Lower leg skin (tissue), 4 donors: ENCODE measurements around the gene IL12B. TPM values are rescaled to one million over a fixed set of nuclear protein-coding genes. Genes with fewer than 3 reads are reported as not detected.

ENCODE experiments used
- DNase-seq, 2 donors: peaks; one replicate each; pipeline ENCODE4 v3.0.0-alpha.2; 2019; ENCODE audit warnings: low spot score in 2 of 2
- H3K4me3 ChIP-seq: fragments of 200-600 bp; sonication (generic); 2 replicates; pipeline ENCODE4 v1.5.1; 2017; ENCODE audit warnings: mild to moderate bottlenecking, low read depth; ENCODE audit not compliant: poor library complexity, severe bottlenecking
- CTCF ChIP-seq, 3 donors: fragments of 450-650 bp; IDR thresholded peaks; one replicate each; pipeline ENCODE4 v1.5.1; 2016; ENCODE audit warnings: antibody characterized with exemption in 3 of 3, mild to moderate bottlenecking in 3 of 3, moderate library complexity in 2 of 3
- POLR2A ChIP-seq, 2 donors: fragments of 450-650 bp; IDR thresholded peaks; one replicate each; pipeline ENCODE4 v1.6.1; 2016 to 2017; ENCODE audit warnings: antibody characterized with exemption in 2 of 2, mild to moderate bottlenecking in 1 of 2, moderate library complexity in 1 of 2
- WGBS, 2 donors: methylation state at CpG; one replicate each; pipeline ENCODE4 v1.1.5; 2018; 5-methylcytosine and 5-hydroxymethylcytosine counted together
- intact Hi-C: fragments of 100-400 bp; cut with DNase I; formaldehyde crosslinking; loops from one replicate; pipeline ENCODE4 v1.15.0; 2023; ENCODE audit warnings: low total_unique reads
- total RNA-seq, 4 donors: library from RNA; depleted of rRNA; stranded (reverse); fragments of >200 nt; gene quantifications; one replicate each; pipeline ENCODE4 v1.1.0, GENCODE V29; 2016

Gene IL12B
- total RNA-seq, 4 donors from 2014 or later = not detected

DNA sequence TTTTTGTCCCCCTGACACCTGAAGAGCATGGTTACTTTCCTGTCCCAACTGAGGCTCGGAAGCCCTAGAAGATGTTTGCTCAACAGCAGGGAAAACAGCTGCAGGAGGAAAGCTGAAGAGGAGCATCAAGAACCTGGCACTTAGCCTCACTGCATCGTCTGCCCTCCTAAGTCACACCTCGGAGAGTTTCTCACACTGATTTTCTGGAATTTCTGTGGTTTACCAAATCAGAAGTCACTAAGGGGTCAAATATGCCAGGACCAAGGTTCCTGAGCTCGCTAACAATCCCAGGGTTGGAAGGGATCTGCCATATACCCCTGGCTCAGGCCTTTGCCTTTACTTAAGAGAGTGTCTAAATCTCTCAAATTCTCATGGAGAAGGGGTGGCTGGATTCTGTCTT lies 5.3 kb downstream of the IL12B start:
- 73 to 75% methylated on average over 4 of the region's 4 CpGs for WGBS, 2 donors
- DNase-seq = no peak
- H3K4me3 ChIP-seq = no peak overlapping the region
- intact Hi-C loops = no loop called here
- TF ChIP-seq CTCF (IDR thresholded peaks at IDR 0.05) = no peak
- TF ChIP-seq POLR2A (IDR thresholded peaks at IDR 0.05) = no peak

DNA sequence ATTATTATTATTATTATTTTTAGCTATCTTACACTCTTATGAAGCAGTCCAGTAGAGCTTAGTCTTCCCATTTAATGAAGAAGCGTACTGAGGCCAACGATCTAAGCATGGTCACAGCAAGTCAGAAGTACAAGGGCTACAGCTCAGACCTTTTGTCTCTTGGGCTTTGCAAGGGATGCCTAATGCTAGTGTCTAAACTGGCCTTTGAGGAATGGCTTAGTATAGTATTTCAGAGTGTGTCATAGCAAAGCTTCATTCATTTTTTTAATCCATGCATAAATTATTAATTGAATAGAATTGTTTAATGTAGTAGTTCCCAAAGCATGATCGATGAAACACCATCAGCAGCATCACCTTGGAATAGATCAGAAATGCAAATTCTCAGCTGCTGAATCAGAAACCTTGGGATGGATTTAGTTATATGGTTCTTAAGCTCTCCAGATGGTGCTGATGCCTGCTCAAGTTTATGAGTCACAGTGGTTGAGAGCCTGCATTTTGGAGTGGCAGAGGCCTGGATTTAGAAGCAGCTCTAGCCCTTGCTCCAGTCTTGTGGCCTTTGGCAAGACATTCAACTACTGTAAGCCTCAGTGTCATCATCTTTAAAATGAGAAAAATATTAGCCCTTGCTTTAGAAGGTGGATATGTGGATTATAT lies 6.1 kb downstream of the IL12B start:
- intact Hi-C loops = no loop called here
- WGBS, 2 donors = 81 to 86% methylated on average over 3 of the region's 3 CpGs
- no peak for DNase-seq
- no peak for TF ChIP-seq CTCF (IDR thresholded peaks at IDR 0.05)
- TF ChIP-seq POLR2A (IDR thresholded peaks at IDR 0.05) = no peak
- no peak overlapping the region for H3K4me3 ChIP-seq

DNA sequence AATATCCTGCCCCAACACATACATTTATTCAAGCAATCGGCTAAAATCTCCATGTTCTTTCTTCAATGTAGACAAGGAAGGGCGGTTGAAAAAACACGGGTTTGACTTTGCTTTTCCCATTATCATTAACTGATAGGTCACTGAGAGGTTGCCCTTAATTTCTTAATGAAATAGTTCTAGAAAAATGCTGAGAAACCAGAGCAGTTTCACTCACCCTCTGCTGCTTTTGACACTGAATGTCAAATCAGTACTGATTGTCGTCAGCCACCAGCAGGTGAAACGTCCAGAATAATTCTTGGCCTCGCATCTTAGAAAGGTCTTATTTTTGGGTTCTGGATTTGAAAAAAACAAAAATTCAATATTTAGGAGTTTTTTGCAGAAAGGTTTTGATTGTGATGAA lies 8.1 kb downstream of the IL12B start:
- TF ChIP-seq POLR2A (IDR thresholded peaks at IDR 0.05) = no peak
- TF ChIP-seq CTCF (IDR thresholded peaks at IDR 0.05) = no peak
- WGBS, 2 donors = 91 to 94% methylated on average over 6 of the region's 6 CpGs
- no peak for DNase-seq

DNA sequence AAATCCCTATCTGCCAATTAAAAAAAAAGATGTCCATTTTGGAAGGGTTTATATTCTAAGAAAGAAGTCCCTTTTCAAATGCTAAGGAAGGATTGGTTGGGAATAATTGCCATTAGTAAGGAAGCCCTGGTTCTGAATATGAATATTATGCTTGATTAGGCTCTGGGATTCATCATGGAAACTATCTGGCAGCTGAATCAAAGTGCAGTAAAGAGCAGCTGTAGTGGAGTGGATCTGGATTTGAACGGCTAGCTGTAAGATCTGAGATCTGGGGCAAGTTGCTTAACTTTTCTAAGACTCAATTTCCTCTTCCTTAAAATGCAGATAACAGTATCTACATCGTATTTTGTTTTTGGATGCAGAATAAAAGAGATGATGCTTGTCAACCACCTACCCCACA lies 10.5 kb downstream of the IL12B start:
- DNase-seq = no peak
- WGBS, 2 donors = 52 to 55% methylated on average over 2 of the region's 2 CpGs
- TF ChIP-seq POLR2A (IDR thresholded peaks at IDR 0.05) (no peak), CTCF (IDR thresholded peaks at IDR 0.05) (no peak)
- intact Hi-C loops = loop anchor here (10.0 kb wide), 1 partner anchor 165 kb away; no protein-coding TSS in a partner anchor
- H3K4me3 ChIP-seq = no peak overlapping the region

More for the DNA sequence above, 8.1 kb downstream of the IL12B start:
- intact Hi-C loops = no loop called here
- no peak overlapping the region for H3K4me3 ChIP-seq

GRCh38 chr5:159319363-159319762 lies 10.9 kb downstream of the IL12B start:
- intact Hi-C loops = loop anchor here (10.0 kb wide), 1 partner anchor 165 kb away; no protein-coding TSS in a partner anchor
- WGBS, 2 donors = 82 to 85% methylated on average over 3 of the region's 3 CpGs
- DNase-seq = no peak
- TF ChIP-seq POLR2A (IDR thresholded peaks at IDR 0.05) = no peak
- TF ChIP-seq CTCF (IDR thresholded peaks at IDR 0.05) = no peak
- H3K4me3 ChIP-seq = no peak overlapping the region

- 84 to 87% methylated on average over 4 of the region's 4 CpGs for WGBS, 2 donors
- H3K4me3 ChIP-seq = no peak overlapping the region
- intact Hi-C loops = loop anchor here (10.0 kb wide), 1 partner anchor 164 kb away; no protein-coding TSS in a partner anchor
- no peak for DNase-seq
- TF ChIP-seq POLR2A (IDR thresholded peaks at IDR 0.05) = no peak
- TF ChIP-seq CTCF (IDR thresholded peaks at IDR 0.05) = no peak
Measured at GRCh38 chr5:159318448-159318847, 11.8 kb downstream of the IL12B start.
